Naive thymus-derived CD4-positive, alpha-beta T cell (primary cell): ENCODE data around the gene STUB1. TPM values are rescaled to one million over a fixed set of nuclear protein-coding genes. Genes with fewer than 3 reads are reported as not detected.

ENCODE experiments used
- ATAC-seq: fragments of 150-1000 bp; cut with Tn5 transposase; 2 replicates; pipeline ENCODE4 v1.10.0; 2021; ENCODE audit warnings: mild to moderate bottlenecking, moderate library complexity
- CTCF ChIA-PET: fragments of 350-600 bp; sonication (Branson Sonifier 250); formaldehyde crosslinking; loops from one replicate; lab custom pipeline; 2021; ENCODE audit warnings: antibody characterized with exemption; lab: Charles Lee
- POLR2A ChIA-PET: fragments of 350-600 bp; sonication (Branson Sonifier 250); formaldehyde crosslinking; loops from one replicate; lab custom pipeline; 2021; ENCODE audit warnings: antibody characterized with exemption, inconsistent platforms; lab: Charles Lee
- DNase-seq, 9 donors: peaks; one replicate each; pipeline versions ENCODE4 v3.0.0 to v3.0.0-alpha.2; 2020 to 2022; ENCODE audit warnings: mixed read lengths in 1 of 9
- H3K27ac ChIP-seq: one replicate; pipeline ENCODE4 v1.7.0; 2013; ENCODE audit warnings: mild to moderate bottlenecking, low read depth, low read length, moderate library complexity
- H3K27me3 ChIP-seq, 2 donors: one replicate each; pipeline ENCODE4 v1.7.0; 2013; ENCODE audit warnings: low read length in 2 of 2, mild to moderate bottlenecking in 2 of 2, moderate library complexity in 2 of 2; ENCODE audit not compliant: control insufficient read depth in 2 of 2, insufficient read depth in 2 of 2
- H3K36me3 ChIP-seq, 3 experiments: 1 replicate in 2 of 3; 2 replicates in 1 of 3; pipeline ENCODE4 v1.7.0; 2013; ENCODE audit warnings: low read length in 3 of 3, mild to moderate bottlenecking in 3 of 3, moderate library complexity in 1 of 3; ENCODE audit not compliant: insufficient read depth in 3 of 3, control insufficient read depth in 2 of 3
- H3K4me1 ChIP-seq, 2 donors: one replicate each; pipeline ENCODE4 v1.7.0; 2013; ENCODE audit warnings: low read length in 2 of 2, mild to moderate bottlenecking in 2 of 2, moderate library complexity in 1 of 2; ENCODE audit not compliant: control insufficient read depth in 2 of 2, insufficient read depth in 2 of 2
- H3K4me3 ChIP-seq: 2 replicates; pipeline ENCODE4 v1.7.0; 2013; ENCODE audit warnings: mild to moderate bottlenecking, low read length
- H3K9me3 ChIP-seq, 3 experiments: 1 replicate in 2 of 3; 2 replicates in 1 of 3; pipeline ENCODE4 v1.7.0; 2013; ENCODE audit warnings: low read length in 3 of 3; ENCODE audit not compliant: control insufficient read depth in 2 of 3
- H3K27ac Mint-ChIP-seq, 9 donors: one replicate each; pipeline ENCODE4 v1.8.0; 2020 to 2022; ENCODE audit warnings: mixed read lengths in 9 of 9, mild to moderate bottlenecking in 8 of 9, moderate library complexity in 5 of 9, inconsistent platforms in 2 of 9
- H3K27me3 Mint-ChIP-seq, 5 donors: one replicate each; pipeline ENCODE4 v1.8.0; 2021 to 2022; ENCODE audit warnings: mixed read lengths in 5 of 5, mild to moderate bottlenecking in 1 of 5
- H3K36me3 Mint-ChIP-seq, 5 donors: one replicate each; pipeline ENCODE4 v1.8.0; 2020 to 2022; ENCODE audit warnings: mixed read lengths in 5 of 5, mild to moderate bottlenecking in 3 of 5, inconsistent platforms in 1 of 5
- H3K4me1 Mint-ChIP-seq, 7 donors: one replicate each; pipeline ENCODE4 v1.8.0; 2020 to 2022; ENCODE audit warnings: mixed read lengths in 7 of 7, mild to moderate bottlenecking in 3 of 7, inconsistent platforms in 1 of 7
- H3K4me3 Mint-ChIP-seq, 10 donors: one replicate each; pipeline ENCODE4 v1.8.0; 2020 to 2022; ENCODE audit warnings: mild to moderate bottlenecking in 10 of 10, mixed read lengths in 10 of 10, moderate library complexity in 6 of 10, inconsistent platforms in 2 of 10
- H3K9me3 Mint-ChIP-seq, 11 donors: one replicate each; pipeline ENCODE4 v1.8.0; 2020 to 2022; ENCODE audit warnings: mixed read lengths in 11 of 11, mild to moderate bottlenecking in 4 of 11, inconsistent platforms in 1 of 11, moderate library complexity in 1 of 11
- intact Hi-C, 2 donors: fragments of 100-400 bp; cut with micrococcal nuclease; formaldehyde crosslinking; loops; one replicate each; pipeline ENCODE4 v1.15.1; 2023
- polyA plus RNA-seq, 2 donors: library from polyadenylated mRNA; unstranded; fragments of 300-500 nt; fragmentation: Illumina TruSeq; gene quantifications; one replicate each; pipeline ENCODE4 v1.2.3, GENCODE V29; 2021
- total RNA-seq, 6 experiments: library from RNA in 5 of 6; stranded (reverse) in 5 of 6; gene quantifications; 1 replicate in 5 of 6; 2 replicates in 1 of 6; pipeline ENCODE4 v1.2.3 and lab custom pipeline; 2021 to 2026

Gene STUB1
- total and polyA plus RNA-seq, 7 experiments from 2014 or later = 68.6 to 159 (median 90.6) TPM

DNA sequence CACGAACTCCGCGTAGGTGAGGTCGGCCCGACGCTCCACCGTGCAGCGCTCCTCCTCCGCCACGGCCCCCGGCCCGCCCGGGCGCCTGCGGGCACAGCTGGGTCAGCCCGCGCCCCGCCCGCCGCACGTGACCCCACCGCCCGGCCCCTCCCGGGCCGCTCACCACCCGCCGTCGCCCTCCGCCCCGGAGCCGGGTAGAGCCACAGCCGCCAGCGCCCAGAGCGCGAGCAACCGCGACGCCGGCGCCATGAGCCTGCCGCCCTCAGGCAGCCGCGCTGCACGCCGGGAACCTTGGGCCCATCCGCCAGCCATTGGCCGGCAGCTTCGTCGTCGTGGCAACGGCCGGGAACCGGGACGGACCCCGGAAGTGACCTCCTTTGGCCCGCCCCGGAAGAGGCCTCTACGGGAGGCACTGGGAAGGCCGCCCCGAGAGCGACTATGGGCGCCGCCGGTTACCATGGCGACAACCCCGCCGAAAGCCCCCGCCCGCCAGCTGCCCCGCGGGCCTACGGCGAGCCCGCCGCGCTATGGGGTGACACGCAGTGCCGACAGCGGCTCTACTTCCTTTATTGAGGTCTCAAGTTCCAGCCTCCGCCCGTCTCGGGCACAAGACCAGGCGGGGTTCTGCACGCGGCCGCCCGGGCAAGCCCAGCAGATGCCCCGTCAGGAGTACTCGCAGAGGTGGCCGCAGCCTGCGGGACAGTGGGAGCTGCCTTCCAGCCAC is 4.0 kb downstream of the STUB1 start, which contains the start of gene JMJD8:
Gene JMJD8 (minus strand): TSS at position 264 of the 724 bp plus-strand sequence. CDS start 15 bp downstream, at position 249.
- Mint-ChIP-seq H3K27ac (peak within 1 kb of the TSS in 6 of 9 donors; percentile 38 to 82 (median 58)), H3K4me3 (peak within 1 kb of the TSS; percentile 58 to 87 (median 76)), H3K4me1 (peaks cover 10 to 31% (median 22%) of the 10 kb centered on the region in 7 donors), H3K27me3 (no peaks in the 10 kb centered on the region), H3K9me3 (no peaks in the 10 kb centered on the region), H3K36me3 (peaks cover 0 to 9% (median 0%) of the 10 kb centered on the region in 5 donors)
- DNase-seq (peak; percentile 88 to 97 (median 91)), ATAC-seq (peak; percentile 75)
- H3K27me3 ChIP-seq = no peaks in the 10 kb centered on the region
- H3K27ac ChIP-seq = peak within 1 kb of the TSS; percentile 78
- intact Hi-C loops = loop anchor here (1.0 to 5.0 kb wide), 9 partner anchors 11 to 738 kb away; partner anchors contain the start of genes METTL26 (in 2 of the 2), RHOT2 (in 2 of the 2), CIAO3 (in 1 of the 2) and FAM234A (in 1 of the 2)
- CTCF ChIA-PET = interaction anchor here (1.2 kb wide), 1 partner anchor 17 kb away, joined by 4 read pairs; no protein-coding TSS in a partner anchor
- H3K36me3 ChIP-seq = peaks cover 0 to 49% (median 12%) of the 10 kb centered on the region in 3 experiments
- H3K4me1 ChIP-seq = peaks cover 9 to 36% of the 10 kb centered on the region in 2 donors
- peak within 1 kb of the TSS; percentile 52 for H3K4me3 ChIP-seq
- POLR2A ChIA-PET = interaction anchor here (0.8 to 1.4 kb wide), 7 partner anchors 9 to 94 kb away, joined by 3 to 15 read pairs (median 3); partner anchors contain the start of genes RAB40C, RHBDL1 and WDR90
- no peaks in the 10 kb centered on the region for H3K9me3 ChIP-seq

GRCh38 chr16:684961-685696 is 4.9 kb downstream of the STUB1 start:
- H3K4me3 Mint-ChIP-seq = peak overlapping the region in 3 of 10 donors; percentile 18 to 57 (median 41)
- ChIA-PET POLR2A (interaction anchor here (0.6 to 2.2 kb wide), 5 partner anchors 8 to 22 kb away, joined by 3 to 15 read pairs (median 4); partner anchors contain the start of gene RHBDL1), CTCF (interaction anchor here (1.2 kb wide), 1 partner anchor 18 kb away, joined by 4 read pairs; no protein-coding TSS in a partner anchor)
- no peak overlapping the region for H3K4me3 ChIP-seq
- H3K27me3 Mint-ChIP-seq = no peaks in the 10 kb centered on the region
- peaks cover 0 to 9% (median 1%) of the 10 kb centered on the region in 5 donors for H3K36me3 Mint-ChIP-seq
- peak overlapping the region; percentile 52 for H3K27ac ChIP-seq
- H3K27ac Mint-ChIP-seq = peak overlapping the region in 2 of 9 donors; percentile 25 to 46
- no peaks in the 10 kb centered on the region for H3K9me3 ChIP-seq
- peaks cover 0 to 46% (median 12%) of the 10 kb centered on the region in 3 experiments for H3K36me3 ChIP-seq
- H3K27me3 ChIP-seq = no peaks in the 10 kb centered on the region
- H3K4me1 Mint-ChIP-seq = peaks cover 10 to 35% (median 22%) of the 10 kb centered on the region in 7 donors
- intact Hi-C loops = loop anchor here (1.0 to 5.0 kb wide), 9 partner anchors 10 to 737 kb away; partner anchors contain the start of genes METTL26 (in 2 of the 2), RHOT2 (in 2 of the 2), CIAO3 (in 1 of the 2) and FAM234A (in 1 of the 2)
- no peaks in the 10 kb centered on the region for H3K9me3 Mint-ChIP-seq
- ATAC-seq (no peak), DNase-seq (no peak)
- H3K4me1 ChIP-seq = peaks cover 9 to 42% of the 10 kb centered on the region in 2 donors

DNA sequence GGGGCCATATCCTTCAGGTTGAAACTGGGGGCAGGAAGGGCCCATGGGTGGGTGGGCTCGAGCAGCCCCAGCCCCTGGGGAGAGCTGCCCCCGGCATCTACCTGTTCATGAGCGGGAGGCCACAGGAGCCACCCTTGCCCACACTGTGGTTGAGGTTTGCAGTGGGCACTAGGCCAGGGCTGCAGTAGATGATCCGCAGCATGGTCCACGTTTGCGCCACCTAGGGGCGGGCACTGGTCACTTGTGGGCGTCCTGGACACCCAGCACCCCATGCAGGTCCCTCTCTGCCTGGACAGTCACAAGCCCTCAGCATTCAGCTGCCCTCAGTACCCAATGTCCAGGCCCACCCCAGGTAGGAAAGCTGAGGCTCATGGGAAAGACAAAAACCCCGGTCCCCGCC is 5.8 kb downstream of the STUB1 start:
- intact Hi-C loops = loop anchor here (2.0 kb wide), 3 partner anchors 17 to 623 kb away; partner anchors contain the start of genes CIAO3 (in 1 of the 2), RHOT2 (in 1 of the 2) and UBE2I (in 1 of the 2)
- CTCF ChIA-PET = no interaction called here
- Histone ChIP-seq H3K27ac (no peak overlapping the region), H3K4me3 (no peak overlapping the region), H3K4me1 (peaks cover 8 to 41% of the 10 kb centered on the region in 2 donors), H3K27me3 (no peaks in the 10 kb centered on the region), H3K9me3 (no peaks in the 10 kb centered on the region), H3K36me3 (peaks cover 0 to 46% (median 12%) of the 10 kb centered on the region in 3 experiments)
- peaks cover 0 to 9% (median 4%) of the 10 kb centered on the region in 5 donors for H3K36me3 Mint-ChIP-seq
- POLR2A ChIA-PET = interaction anchor here (1.1 to 2.2 kb wide), 2 partner anchors 10 to 15 kb away, joined by 3 to 10 read pairs; no protein-coding TSS in a partner anchor
- DNase-seq (no peak), ATAC-seq (no peak)
- H3K4me3 Mint-ChIP-seq = peak overlapping the region in 6 of 10 donors; percentile 25 to 63 (median 48)
- peaks cover 8 to 40% (median 27%) of the 10 kb centered on the region in 7 donors for H3K4me1 Mint-ChIP-seq
- H3K27me3 Mint-ChIP-seq = no peaks in the 10 kb centered on the region
- H3K27ac Mint-ChIP-seq = peak overlapping the region in 1 of 9 donors; percentile 52
- no peaks in the 10 kb centered on the region for H3K9me3 Mint-ChIP-seq

DNA sequence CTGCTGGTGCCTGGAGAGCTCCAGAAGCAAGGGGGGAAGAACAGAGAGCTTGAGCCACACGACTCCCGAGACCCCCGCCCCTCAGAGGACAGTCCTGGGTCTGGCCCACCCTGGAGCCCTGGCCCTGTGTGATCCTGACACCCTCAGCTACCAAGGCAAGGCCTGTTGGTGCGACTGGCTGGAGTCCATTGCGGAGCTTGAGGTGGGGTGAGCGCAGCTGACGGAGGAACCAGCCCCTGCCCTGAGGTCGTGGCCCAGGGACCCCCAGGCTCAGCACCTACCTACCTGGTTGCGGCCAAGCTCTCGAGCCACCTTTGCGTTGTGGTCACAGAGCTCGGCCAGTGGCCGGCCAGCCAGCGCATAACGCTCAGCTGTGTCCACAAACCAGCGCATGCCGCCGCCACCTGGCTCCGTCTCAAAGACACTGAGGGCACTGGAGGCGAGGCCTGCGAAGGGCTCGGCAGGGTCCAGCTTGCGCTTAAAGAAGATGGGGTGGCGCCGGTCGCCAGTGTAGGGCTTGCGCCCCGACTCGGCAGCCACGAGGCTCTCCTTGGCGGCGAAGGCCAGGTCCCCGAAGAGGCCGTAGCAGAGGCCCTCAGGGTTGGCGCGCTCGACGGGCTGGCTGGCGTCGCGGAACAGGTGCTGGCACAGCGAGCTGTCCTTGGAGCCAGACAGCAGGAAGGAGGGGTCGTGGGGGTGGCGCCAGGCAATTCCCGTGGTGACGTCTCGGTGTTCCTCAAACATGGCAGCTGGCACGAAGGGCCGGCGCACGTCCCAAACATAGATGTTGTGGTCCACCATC is 6.5 kb downstream of the STUB1 start:
- ATAC-seq = no peak
- CTCF ChIA-PET = no interaction called here
- DNase-seq = no peak
- intact Hi-C loops = no loop called here
- H3K27ac Mint-ChIP-seq = peak overlapping the region in 2 of 9 donors; percentile 23 to 52
- H3K4me3 ChIP-seq = no peak overlapping the region
- peaks cover 0 to 2% (median 0%) of the 10 kb centered on the region in 11 donors for H3K9me3 Mint-ChIP-seq
- H3K27ac ChIP-seq = no peak overlapping the region
- peaks cover 7 to 34% of the 10 kb centered on the region in 2 donors for H3K4me1 ChIP-seq
- peak overlapping the region in 2 of 10 donors; percentile 12 to 63 for H3K4me3 Mint-ChIP-seq
- H3K9me3 ChIP-seq = no peaks in the 10 kb centered on the region
- H3K27me3 Mint-ChIP-seq = no peaks in the 10 kb centered on the region
- POLR2A ChIA-PET = interaction anchor here (0.6 to 2.2 kb wide), 4 partner anchors 9 to 1829 kb away, joined by 3 to 10 read pairs (median 3); no protein-coding TSS in a partner anchor
- peaks cover 0 to 42% (median 12%) of the 10 kb centered on the region in 3 experiments for H3K36me3 ChIP-seq
- H3K36me3 Mint-ChIP-seq = peaks cover 0 to 8% (median 4%) of the 10 kb centered on the region in 5 donors
- H3K27me3 ChIP-seq = no peaks in the 10 kb centered on the region
- H3K4me1 Mint-ChIP-seq = peaks cover 5 to 36% (median 26%) of the 10 kb centered on the region in 7 donors

- no peaks in the 10 kb centered on the region for H3K9me3 ChIP-seq
- no peak overlapping the region for H3K4me3 ChIP-seq
- CTCF ChIA-PET = no interaction called here
- H3K4me1 Mint-ChIP-seq = peaks cover 7 to 34% (median 23%) of the 10 kb centered on the region in 7 donors
- peak overlapping the region in 1 of 10 donors; percentile 91 for H3K4me3 Mint-ChIP-seq
- peaks cover 0 to 33% (median 11%) of the 10 kb centered on the region in 3 experiments for H3K36me3 ChIP-seq
- POLR2A ChIA-PET = interaction anchor here (0.8 to 3.7 kb wide), 4 partner anchors 8 to 33 kb away, joined by 3 to 33 read pairs (median 6); partner anchors contain the start of gene RHOT2
- peaks cover 0 to 2% (median 0%) of the 10 kb centered on the region in 11 donors for H3K9me3 Mint-ChIP-seq
- no peak overlapping the region for H3K27ac ChIP-seq
- H3K36me3 Mint-ChIP-seq = peaks cover 0 to 4% (median 2%) of the 10 kb centered on the region in 5 donors
- DNase-seq = no peak
- peaks cover 7 to 32% of the 10 kb centered on the region in 2 donors for H3K4me1 ChIP-seq
- intact Hi-C loops = no loop called here
- H3K27me3 Mint-ChIP-seq = peaks cover 0 to 5% (median 0%) of the 10 kb centered on the region in 5 donors
- H3K27me3 ChIP-seq = no peaks in the 10 kb centered on the region
- ATAC-seq = no peak
- no peak overlapping the region for H3K27ac Mint-ChIP-seq
Observed at GRCh38 chr16:687499-687898, 7.3 kb downstream of the STUB1 start.
